Measurements from ENCODE around the gene SHC4.

- no peak for TF ChIP-seq CTCF (IDR thresholded peaks at IDR 0.05)
- no peak for TF ChIP-seq EP300 (IDR thresholded peaks at IDR 0.05)
- no peak for TF ChIP-seq POLR2A (IDR thresholded peaks at IDR 0.05)
These were observed 182.1 kb downstream of the SHC4 start for GRCh38 chr15:48781481-48782081.
